ENCODE measurements around the gene KHDRBS1. TPM values are rescaled to one million over a fixed set of nuclear protein-coding genes. Genes with fewer than 3 reads are reported as not detected.
A peak's percentile ranks its signal among the peaks of the same experiment; 100 is the strongest.

KHDRBS1 gene
- total and polyA plus RNA-seq, 8 donors, result 21.4 to 99.9 (median 59.0) TPM

GRCh38 chr1:32071758-32072621, 58.3 kb downstream of the KHDRBS1 start:
- intact Hi-C loops (cut with DNase I; ENCODE audit: low total_unique reads), result no loop called here
- 15 to 16% (median 16%) methylated on average over 14 of the region's 14 CpGs for WGBS, 5 donors
- no peak for TF ChIP-seq EP300 (IDR thresholded peaks at IDR 0.05)
- TF ChIP-seq CTCF (IDR thresholded peaks at IDR 0.05), result no peak
- TF ChIP-seq POLR2AphosphoS5 (IDR thresholded peaks at IDR 0.05), result no peak
- no peak for TF ChIP-seq POLR2A (IDR thresholded peaks at IDR 0.05)
- Histone ChIP-seq H3K27me3 (no peaks in the 10 kb centered on the region), H3K4me1 (peaks cover 13 to 54% (median 31%) of the 10 kb centered on the region in 4 donors), H3K4me3 (peak overlapping the region; percentile 71 to 85 (median 76)), H3K27ac (peak overlapping the region; percentile 85 to 100 (median 91)), H3K36me3 (peaks cover 5 to 23% (median 20%) of the 10 kb centered on the region in 4 donors), H3K9me3 (no peaks in the 10 kb centered on the region)
- peak in 1 of 2 donors; percentile 41 for DNase-seq

GRCh38 chr1:32072622-32073298, 59.1 kb downstream of the KHDRBS1 start, which contains the start of gene TMEM39B:
TSS of gene TMEM39B (plus strand) at chr1:32072939. CDS start at chr1:32073048, 109 bp downstream.
- Histone ChIP-seq H3K36me3 (peaks cover 12 to 31% (median 28%) of the 10 kb centered on the region in 4 donors), H3K4me3 (peak within 1 kb of the TSS; percentile 71 to 85 (median 76)), H3K4me1 (peaks cover 13 to 46% (median 27%) of the 10 kb centered on the region in 4 donors), H3K27ac (peak within 1 kb of the TSS; percentile 85 to 100 (median 91)), H3K27me3 (no peaks in the 10 kb centered on the region), H3K9me3 (no peaks in the 10 kb centered on the region)
- peak; percentile 97 to 99 for DNase-seq
- no peak for TF ChIP-seq POLR2A (IDR thresholded peaks at IDR 0.05)
- TF ChIP-seq EP300 (IDR thresholded peaks at IDR 0.05), result no peak
- peak in 2 of 7 experiments; percentile 32 to 41 for TF ChIP-seq CTCF (IDR thresholded peaks at IDR 0.05)
- TF ChIP-seq POLR2AphosphoS5 (IDR thresholded peaks at IDR 0.05), result peak; percentile 15 to 85 (median 64)
- intact Hi-C loops (cut with DNase I; ENCODE audit: low total_unique reads), result no loop called here
- WGBS, 5 donors, result 0 to 1% (median 0%) methylated on average over 19 to 67 of the region's 67 CpGs

GRCh38 chr1:32073299-32074229, 59.9 kb downstream of the KHDRBS1 start:
- peak in 1 of 2 donors; percentile 79 for DNase-seq
- no peaks in the 10 kb centered on the region for H3K27me3 ChIP-seq
- peaks cover 13 to 38% (median 22%) of the 10 kb centered on the region in 4 donors for H3K4me1 ChIP-seq
- peak overlapping the region; percentile 85 to 100 (median 91) for H3K27ac ChIP-seq
- intact Hi-C loops (cut with DNase I; ENCODE audit: low total_unique reads), result no loop called here
- peaks cover 20 to 39% (median 36%) of the 10 kb centered on the region in 4 donors for H3K36me3 ChIP-seq
- peak overlapping the region; percentile 71 to 85 (median 76) for H3K4me3 ChIP-seq
- 30 to 36% (median 33%) methylated on average over 28 of the region's 28 CpGs for WGBS, 5 donors
- H3K9me3 ChIP-seq, result no peaks in the 10 kb centered on the region
- TF ChIP-seq CTCF (IDR thresholded peaks at IDR 0.05) (peak in 2 of 7 experiments; percentile 14 to 16), EP300 (IDR thresholded peaks at IDR 0.05) (no peak)

Data from stomach (tissue), 9 donors.